HUDEP-2 (cell line): ENCODE results near the gene SUFU.

Experiments used
- DNase-seq, 76 experiments: peaks; one replicate each; lab custom pipeline; 2025; ENCODE audit not compliant: unreplicated experiment in 76 of 76; lab: John Stamatoyannopoulos, UW

Gene SUFU

DNA sequence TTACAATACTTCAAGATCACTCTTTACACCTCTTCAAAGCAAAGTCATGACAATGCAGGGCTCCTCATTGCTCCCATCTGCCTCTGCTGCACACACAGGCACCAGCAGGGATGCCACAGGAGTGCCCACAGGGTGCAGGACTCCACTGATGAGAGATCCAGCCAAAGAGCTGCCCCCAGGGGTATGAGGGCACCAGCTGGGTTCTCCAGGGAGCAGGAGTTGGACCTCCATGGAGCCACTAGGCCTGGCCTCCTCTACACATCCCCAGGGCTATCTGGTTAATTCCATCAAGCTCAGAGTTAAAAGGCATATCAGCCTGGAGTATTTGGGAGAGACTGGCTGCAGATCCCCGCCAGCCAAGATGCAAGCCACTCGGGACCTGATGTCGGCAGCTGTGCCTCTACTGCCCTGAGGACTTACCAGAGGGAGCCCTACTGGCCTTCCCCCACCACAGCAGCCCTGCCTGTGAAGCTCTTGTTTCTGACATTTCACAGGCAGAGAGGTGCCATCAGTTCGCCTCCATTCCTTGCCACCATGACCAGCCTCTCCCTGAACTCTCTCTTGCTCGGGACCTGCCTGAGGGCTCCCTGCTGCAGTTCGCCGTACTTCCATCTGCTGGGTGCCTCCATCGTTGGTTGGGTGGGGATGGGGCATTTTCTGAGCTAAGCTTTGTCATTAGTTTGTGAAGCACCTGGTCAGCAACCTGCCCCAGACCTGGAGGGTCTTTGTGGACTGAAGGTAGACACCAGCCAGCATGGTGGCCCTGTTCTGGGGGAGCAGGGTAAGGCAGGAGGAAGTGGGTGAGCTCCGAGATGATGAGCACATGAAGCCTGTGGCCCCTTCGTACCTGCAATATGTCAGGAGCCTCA is 128.0 kb downstream of the SUFU start:
- no peak for DNase-seq

DNA sequence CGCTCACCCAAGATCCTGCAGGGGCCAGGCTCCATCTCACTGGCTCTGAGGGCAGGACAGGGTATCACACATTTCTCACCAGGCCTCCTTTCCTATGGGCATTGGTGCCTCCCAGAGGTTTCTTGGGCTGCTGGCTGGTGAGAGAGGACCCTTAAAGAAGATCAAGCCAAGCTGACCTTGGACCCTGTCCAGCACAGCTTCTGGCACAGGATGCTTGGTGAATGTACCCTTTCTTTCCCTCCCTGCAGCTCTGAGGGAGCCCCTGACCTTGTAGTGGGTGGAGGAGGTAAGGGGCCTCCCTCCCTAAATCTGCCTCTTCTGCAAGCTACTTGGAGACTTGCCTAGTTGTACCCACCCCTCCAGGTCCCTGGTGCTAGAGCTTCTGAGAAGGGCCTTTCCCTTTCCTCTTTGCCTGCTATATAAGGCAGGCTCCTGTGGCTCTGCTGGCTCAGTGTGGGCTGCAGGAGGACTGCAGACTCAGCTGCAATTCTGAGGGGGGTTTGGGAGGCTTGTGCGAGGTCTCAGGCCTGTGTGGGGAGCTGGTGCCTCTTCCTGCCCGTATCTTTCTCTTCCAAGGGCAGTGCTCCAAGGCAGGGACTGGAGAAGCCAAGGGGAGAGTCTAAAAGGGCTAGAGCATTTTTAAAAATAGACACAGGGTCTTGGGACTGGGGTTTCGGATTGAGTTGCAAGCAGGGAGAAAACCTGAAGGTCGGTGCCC is 128.8 kb downstream of the SUFU start:
- no peak for DNase-seq

DNA sequence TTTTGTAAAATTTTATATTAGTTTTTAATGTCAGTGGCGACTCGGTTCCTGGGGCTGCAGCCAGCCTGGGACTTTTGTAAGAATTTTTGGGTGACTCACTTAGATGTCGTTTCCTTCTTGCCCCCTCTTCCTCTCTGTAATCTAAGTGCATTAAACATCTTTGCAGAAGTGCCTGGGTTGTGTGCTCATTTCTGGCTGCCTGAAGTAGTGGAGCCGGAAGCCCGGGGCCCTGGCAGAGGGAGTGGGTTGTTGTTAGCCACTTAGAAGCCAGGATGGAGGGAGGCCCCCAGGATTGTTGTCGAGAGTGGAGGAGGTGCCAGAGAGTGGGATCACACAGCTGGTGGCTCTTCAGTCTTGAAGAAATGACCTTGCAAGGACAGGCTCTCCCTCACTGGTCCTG is 129.5 kb downstream of the SUFU start:
- DNase-seq = no peak

DNA sequence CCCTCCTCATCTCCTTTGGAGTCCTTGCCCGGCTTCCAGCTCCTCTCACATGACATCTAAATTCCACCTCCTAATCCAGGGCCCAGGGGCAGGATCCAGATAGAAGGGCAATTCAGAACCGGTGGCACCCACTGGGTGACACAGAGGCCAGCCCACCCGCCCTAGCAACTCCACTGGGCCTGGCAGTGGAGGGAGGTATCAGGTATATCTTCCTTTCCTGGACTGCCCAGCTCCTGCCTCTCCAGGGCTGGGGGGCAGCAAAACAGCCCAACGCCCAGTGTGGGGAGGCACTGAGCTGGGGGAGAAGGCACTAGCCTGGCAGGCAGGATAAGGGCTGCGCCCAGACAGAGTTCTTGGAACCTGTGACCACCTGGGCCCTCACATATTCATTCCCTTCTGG is 130.1 kb downstream of the SUFU start:
- DNase-seq = peak in 1 of 76 experiments; percentile 17

DNA sequence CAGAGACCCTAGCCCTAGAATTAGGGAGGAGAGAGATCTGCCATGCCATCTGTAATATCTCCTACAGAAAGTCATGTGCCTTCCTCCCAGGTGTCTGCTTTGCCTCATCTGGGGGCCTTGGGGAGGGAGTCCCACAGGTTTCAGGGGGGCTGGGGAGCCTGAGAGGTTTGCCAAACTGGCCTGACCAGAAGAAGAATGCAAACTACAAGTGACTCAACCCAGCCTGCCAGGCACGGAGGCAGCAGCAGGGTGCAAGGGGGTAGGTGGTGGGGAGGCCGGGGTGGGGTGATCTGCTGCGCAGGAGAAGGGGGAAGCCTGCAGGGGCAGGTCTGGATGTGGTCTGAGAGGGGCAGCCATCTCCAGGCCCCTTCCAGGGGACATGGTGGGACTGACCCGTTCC is 130.9 kb downstream of the SUFU start:
- DNase-seq = no peak

DNA sequence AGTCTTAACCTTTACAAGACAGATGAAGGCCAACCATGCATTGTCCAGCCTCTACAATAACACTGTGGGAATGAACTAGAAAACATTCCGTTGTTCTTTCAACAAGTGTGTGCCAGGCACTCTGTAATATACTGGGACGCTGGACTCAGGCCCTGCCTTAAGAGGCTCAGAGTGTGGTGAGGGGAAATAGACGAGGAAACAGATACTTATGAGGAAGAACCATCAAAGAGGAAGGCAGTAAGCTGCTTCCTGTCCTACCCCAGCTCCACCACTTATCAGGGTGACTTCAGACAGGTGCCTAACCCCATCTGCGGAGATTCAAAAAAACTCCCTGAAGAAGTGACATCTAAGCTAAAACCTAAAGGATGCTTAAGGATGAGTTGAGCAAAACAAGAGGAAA is 131.6 kb downstream of the SUFU start:
- no peak for DNase-seq

DNA sequence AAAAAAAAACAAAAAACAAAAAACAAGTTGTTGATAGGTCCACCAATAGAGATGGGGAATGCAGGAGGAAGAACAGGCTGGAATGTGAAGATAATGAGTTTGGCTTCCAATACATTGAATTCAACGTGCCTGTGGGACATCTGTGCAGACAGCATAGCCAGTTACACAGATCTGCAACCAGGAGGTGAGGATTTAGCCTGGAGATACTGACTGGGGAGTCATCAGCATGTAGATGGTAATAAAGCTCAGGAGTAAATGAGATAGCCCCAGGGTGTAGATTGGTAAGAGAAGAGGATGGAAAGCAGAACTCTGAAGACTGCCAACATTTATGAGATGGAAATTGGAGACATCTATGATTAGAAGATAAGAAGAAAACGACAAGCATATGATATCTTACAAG is 135.8 kb downstream of the SUFU start:
- DNase-seq = peak in 1 of 76 experiments; percentile 8

DNA sequence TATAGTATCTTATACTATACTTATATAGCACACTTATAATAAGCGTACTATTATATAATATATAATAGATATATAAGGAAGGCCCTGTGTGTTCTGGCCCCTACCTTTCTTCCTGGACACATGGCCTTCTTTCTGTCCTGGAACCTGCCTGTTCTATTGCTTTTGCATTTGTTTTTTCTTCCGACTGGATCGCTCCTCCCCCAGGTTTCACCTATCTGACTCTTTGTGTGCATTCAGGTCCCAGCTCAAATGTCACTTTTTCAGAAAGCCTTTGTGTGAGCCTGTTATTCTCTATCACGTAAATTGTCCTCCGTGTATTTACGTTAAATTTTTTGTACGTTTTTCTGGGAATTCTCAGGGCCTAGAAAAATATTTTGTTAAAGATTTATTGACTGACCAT is 137.6 kb downstream of the SUFU start:
- DNase-seq = no peak

DNA sequence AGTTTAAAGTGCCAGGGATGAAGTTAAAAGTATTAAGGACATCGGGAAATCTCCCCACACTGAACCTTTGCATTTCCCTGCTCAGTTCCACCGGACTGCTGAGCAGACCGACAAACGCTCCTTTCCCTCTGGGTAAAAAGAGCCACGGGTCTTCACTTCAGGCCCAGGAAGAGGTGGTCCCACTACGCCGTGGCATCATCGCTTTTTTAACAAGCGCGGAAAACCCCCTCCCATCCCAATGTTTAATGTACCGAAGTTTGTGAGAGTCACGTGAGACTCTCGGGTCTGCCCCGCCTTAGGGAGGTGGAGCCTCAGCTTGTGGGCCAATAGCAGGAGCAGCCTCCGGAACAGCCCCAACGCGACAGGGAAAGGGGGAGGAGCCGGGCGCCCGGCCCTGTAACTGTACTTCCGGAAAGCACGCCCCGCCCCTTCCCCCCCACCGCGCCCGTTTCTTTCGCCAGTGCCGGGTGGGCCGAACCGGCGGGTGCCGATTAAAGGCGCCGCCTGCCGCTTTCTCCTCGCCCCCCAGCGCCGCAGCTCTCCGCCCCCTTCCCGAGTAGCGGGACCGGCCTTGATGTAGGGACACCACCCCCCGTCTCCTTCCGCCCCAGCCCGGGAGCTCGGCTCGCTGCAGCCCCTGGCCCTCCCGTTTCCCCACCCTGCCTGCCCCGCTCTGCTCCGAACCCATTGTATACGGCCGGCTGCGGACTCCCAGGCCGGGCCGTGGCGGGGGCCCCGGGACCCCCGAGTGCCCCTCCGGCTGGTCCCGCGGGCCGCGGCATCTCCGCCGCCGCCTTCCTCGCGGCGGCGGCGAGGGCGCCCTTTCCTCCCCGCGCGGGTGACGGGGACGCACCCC is 138.3 kb downstream of the SUFU start:
- peak in 75 of 76 experiments; percentile 41 to 98 (median 96) for DNase-seq

DNA sequence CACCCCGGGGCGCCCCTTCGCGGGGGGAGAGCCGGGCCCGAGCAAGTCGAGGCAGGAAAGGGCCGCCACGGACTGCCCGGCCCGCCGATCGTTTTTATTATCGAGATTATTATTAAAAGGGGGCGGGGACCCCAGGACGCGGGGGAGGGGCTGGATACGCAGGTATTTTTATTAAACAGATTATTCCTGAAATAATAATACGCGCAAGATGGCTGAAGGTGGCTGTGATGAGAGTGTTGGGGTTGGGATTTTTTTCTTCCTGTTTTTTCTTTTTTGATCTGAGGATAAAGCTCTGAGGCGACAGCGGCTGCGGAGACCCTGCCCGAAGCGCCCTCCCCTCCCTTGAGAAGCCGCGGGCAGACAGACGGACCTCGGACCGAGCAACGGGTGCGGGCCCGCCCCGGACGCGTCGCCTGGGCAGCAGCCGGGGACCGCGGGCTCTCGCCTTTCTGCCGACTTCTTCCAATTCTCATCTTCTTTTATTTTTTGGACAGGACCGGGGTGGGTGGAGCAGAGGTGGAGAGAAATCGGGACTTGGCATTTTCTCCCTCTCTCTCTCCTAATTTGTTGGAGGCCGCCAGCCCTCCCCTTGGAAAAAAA is 139.1 kb downstream of the SUFU start:
- DNase-seq = peak in 15 of 76 experiments; percentile 9 to 50 (median 27)

DNA sequence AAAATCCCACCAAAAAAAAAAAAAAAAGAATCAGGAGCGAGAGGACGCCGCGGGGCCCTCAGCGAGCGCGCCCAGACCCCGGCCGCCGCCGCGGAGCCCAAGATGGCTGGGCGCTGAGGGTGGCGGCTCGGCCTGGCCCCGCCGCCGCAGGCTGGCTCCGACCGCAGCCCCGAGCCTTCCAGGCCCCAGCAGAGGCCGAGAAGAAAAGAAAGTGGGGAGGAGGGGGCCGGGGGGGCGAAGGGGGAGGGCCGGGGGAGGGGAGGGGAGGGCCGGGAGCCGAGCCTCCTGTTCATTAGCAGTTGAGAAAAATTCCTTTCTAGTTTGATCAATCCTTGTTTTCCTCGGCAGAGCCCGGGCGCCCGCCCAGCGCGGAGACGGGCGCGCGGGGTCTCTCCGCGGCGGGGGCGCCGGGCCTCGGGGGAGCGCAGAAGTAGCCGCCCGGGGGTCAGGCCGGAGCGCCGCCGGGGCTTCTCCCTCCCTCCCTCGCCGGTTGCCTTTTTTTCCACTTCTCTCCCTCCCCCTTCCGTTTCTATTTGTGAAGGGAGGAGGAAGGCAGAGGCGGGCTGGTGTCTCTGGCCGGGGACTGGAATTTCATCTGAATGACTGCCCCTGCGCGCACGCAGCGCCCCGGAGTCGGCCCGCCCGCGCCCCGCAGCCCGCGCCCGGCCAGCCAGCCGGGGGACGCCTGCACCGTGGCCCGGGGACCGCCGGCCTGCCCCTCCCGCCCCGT is 139.7 kb downstream of the SUFU start:
- peak in 62 of 76 experiments; percentile 6 to 75 (median 43) for DNase-seq

DNA sequence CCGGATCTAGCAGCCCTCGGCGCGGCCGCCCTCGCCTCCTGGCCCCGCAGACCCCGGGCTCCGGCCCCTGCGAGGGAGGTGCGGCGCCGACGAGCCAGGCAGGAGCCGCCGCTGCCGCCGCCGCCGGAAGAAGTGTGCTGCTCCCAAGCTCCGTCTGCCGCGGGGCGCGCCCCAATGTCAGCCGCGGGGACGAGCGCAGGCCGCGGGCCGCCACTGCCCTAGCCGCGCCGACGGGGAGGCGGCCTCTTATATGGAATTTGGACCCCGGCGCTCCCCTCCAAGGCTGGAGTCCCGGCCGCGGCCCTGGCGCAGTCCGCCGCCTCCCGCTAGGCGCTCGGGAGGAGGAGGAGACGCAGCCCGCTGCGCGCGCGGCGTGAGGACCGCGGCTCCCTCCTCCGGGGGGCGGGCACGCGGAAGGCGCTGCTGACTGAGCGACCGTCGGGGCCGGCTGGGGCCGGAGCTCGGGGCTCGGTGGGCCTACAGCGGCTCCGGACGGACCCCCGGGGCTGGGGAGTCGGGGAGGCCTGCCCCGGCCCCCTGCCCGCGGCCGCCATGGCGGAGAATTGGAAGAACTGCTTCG is 140.4 kb downstream of the SUFU start, which contains the start of gene TRIM8:
Gene TRIM8 (plus strand): TSS at position 414 of the 580 bp plus-strand sequence. CDS start 139 bp downstream, at position 553.
- peak in 50 of 76 experiments; percentile 15 to 79 (median 48) for DNase-seq

DNA sequence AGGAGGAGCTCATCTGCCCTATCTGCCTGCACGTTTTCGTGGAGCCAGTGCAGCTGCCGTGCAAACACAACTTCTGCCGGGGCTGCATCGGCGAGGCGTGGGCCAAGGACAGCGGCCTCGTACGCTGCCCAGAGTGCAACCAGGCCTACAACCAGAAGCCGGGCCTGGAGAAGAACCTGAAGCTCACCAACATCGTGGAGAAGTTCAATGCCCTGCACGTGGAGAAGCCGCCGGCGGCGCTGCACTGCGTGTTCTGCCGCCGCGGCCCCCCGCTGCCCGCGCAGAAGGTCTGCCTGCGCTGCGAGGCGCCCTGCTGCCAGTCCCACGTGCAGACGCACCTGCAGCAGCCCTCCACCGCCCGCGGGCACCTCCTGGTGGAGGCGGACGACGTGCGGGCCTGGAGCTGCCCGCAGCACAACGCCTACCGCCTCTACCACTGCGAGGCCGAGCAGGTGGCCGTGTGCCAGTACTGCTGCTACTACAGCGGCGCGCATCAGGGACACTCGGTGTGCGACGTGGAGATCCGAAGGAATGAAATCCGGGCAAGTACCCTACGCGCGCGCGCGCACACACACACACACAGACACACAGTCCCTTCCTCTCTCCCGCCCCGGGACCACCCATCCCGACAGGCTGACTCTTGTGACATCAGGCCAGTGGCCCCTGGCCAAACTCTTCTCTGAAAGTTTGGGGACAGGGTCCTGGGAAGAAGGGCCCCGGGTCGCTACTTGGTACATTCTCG is 141.0 kb downstream of the SUFU start:
- DNase-seq = peak in 74 of 76 experiments; percentile 20 to 90 (median 78)

DNA sequence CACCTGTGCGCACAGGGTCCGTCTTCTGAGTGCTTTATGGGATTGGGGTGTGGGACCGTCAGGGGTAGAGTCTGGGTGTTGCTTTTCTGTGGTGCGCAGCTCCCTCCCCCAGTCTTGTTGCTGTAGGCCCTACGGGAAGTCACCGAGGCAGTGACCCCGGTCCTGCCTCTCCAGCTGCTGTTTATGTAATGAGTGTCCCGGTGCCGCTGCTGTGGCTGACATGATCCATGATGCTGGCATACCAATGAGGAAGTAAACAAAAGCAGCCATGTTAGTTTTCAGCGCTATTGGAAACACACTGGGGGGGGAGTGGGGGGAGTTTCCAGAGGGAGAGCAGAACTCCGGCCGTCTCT is 141.6 kb downstream of the SUFU start:
- DNase-seq = peak in 26 of 76 experiments; percentile 8 to 74 (median 44)

DNA sequence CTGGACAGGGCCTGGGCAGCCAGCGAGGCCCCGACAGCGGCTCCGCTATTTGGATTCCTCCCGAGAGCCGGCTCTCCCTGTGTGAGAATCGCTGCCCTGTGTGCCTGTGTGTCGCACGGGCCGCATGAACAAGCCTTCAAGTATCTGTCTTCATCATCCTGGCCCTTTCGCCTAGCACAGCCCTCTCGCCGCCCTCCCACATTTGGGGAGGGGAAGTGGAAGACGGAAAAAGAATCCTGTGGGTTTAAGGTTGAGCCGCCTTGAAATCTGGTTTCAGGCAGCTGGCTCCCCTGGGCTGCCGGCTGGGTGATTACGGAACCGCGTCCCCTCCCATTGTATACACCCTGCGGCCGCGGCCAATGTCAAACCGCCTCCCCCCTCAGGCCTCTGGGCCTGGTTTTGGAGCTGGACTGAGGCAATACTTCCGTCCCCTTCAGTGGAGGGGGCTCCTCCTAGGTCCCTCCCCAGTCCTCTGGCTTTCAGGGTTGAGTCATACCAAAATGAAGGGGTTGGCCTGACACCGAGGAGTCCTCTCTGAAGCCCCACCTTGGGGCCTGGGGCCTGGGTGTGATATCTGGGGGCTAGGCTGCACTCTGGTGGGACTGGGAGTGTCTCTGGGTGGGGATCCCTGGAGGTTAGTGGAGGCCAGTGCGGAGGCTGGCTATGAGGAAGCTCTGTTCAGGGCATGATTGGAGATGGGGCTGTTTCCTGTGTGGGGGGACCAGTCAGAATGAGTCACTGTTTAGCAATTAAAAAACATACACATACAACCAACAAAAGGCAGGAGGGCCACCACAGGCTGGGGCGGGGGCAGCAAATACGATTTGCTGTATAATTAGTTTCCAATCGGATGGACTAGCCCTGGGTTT is 142.2 kb downstream of the SUFU start:
- DNase-seq = peak in 73 of 76 experiments; percentile 24 to 92 (median 74)

DNA sequence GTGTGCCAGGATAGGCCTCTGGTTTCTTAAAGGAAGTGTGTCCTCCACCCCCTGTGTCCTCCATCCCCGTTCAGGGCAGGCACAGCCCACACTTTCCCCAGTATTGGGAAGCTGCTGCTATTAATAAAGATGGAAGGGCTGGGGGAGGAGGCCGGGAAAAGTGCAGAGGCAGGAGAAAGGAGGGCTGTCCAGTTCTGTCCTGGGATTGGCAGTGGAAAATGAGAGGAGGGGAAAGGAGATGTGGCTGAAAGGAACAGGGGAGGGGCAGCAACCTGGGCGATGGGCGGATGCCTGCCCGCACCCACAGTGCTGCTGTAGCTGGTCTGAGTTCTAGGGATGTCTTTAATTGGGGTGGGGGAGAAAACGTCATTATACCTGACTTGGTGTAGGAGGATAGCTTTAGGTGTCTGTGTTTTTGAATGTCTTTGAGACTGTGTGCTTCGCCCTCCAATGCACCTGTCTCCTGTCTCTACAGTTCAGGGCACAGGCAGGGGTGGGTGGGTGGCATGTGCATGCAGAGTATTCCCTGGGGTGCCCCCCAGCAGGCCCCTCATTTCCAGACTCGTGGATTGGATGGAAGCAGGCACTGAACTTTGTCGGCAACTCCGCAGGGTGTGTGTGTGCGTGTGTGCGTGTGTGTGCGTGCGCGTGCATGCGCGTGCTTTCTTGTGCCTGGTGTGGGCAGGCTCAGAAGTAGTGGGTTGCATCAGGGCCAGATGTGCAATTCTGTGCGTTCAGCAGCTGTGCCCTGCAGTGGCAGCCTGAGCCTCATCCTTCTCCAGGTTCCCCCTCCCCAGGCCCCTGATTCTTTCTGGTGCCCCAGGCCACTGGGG is 143.1 kb downstream of the SUFU start:
- DNase-seq = peak in 1 of 76 experiments; percentile 19
